Glomerular visceral epithelial cell (primary cell): ENCODE measurements around the gene SLC11A2.

Experiments
- DNase-seq: peaks from one replicate; pipeline ENCODE4 v3.0.0-alpha.2; 2016; ENCODE audit errors: extremely low spot score

Gene SLC11A2

DNA sequence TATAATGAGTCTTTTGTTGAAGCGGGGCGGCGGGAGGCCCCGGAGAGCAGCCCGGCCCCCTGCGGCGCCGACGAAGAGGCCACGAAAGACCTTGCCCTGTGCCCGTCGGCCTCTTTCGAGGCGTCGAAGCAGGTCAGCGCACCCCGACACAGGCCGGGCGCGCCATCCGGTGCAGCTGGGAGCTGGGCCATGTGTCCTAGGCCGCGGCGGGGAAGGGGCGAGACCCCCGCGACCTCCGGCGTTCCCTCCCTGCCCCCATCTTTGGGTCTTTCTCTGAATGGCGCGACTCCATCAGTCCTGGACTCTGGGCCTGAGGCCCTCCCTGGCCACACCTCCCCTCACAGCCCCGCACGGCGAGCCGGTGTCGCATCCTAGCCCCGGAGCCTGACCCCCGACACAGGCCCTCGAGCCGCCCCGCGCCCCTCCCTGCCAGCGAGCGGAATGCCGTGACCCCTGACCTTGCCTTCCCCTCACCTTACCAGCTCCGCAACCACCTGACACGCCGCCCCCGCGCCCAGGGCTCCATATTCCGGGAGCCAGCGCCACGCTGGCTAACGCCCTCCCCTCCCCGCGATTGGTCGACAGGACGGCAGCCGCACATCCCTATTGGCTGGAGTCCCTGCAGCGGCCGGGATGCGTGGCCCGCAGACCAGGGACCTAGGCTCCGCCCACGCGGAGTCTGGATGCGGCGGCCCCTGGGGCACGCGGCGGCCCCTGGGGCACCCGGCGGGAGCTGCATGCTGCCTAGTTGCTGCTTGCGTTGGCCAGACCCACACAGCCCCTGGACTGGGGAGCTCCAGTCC is at the start of gene SLC11A2:
Gene SLC11A2, minus strand, starts transcription at position 549 of the 803 bp plus-strand sequence. CDS start 15,656 bp downstream, outside the sequence.
- peak; percentile 92 for DNase-seq

DNA sequence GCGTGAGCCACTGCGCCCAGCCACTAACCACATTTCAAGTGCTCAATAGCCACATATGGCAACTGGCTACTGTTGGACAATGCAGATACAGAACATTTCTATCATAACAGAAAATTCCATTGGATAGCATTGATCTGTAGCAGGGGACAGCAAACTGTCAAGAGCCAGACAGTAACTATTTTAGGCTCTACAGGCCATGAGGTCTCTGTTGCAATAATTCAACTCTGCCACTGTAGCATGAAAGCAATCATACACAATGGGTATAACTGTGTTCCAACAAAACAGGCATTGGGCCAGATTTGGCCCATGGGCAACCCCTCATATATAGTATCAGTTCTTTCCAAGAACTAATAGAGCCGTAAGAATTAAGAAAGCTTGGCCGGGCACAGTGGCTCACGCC is 49.2 kb upstream of the SLC11A2 start:
- DNase-seq: no peak

DNA sequence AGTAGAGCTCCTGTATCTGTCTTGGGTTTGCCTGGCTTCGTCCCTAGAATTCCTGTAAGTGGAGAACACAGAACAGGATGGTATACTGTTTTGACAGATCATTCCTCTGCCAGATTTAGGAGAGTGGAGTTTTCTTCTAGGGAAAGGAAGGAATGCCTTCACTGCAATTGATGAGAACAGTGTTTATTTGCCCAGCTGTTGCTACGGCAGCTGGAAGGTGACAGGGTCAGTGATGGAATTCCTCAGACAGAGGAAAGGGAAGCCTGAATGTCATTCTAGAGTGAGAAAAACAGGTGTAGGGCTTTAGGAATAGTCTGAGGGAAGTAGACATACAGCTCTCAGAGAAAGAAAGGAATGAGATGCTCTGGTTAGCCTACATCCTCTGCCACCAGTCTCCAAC is 45.5 kb upstream of the SLC11A2 start:
- no peak for DNase-seq

DNA sequence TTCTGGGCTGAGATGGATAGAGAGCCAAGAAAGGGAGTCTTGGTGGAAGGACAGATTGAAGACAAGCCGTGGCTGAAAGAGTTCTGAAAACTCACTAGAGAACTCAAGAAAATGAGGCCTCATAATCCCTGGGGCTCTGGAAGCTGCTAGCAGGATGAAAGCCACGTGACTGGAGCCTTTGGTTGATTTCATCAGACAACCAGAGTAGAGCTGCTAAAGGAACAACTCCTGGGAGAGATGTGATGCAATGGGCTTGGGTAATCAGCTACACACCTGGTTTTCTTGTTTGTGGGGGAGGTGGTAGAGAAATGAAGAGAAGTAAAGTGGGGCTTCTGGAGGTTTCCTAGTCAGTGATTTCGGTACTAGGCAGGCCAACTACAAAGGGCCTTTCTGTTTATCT is 43.8 kb upstream of the SLC11A2 start:
- no peak for DNase-seq

DNA sequence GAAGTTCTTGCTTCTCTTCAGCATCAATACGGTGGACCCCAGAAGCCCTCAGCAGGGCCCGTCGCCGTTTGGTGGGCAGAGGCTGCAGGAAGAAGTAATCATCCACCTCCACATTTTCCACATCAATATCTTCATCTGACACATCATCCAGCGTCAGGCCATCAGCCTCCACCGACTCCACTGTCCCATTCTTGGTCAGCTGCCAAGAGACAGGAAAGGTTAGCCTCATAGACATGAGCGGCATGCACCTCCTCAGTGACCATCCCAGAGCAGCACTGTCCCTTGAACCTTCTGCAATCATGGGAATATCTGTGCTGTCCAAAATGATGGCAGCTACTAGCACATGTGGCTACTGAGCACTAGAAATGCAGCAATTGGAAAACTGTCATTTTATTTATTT is 41.6 kb upstream of the SLC11A2 start:
- no peak for DNase-seq

DNA sequence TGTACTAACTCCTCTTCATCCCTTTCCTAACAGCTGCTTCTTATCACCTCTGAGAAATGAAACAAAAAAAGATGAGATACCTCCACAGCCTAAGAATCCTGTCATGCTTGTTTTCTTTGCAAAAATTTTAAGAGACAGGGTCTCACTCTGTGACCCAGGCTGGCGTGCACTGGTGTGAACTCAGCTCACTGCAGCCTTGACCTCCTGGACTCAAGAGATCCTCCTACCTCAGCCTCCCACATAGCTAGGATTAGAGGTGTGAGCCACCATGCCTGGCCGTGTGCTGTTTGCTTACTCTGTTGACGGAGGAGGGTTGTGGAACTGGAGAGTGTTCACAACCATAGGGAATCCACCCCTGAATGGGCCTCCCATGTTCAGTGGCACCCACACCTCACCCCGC is 41.0 kb upstream of the SLC11A2 start:
- no peak for DNase-seq

DNA sequence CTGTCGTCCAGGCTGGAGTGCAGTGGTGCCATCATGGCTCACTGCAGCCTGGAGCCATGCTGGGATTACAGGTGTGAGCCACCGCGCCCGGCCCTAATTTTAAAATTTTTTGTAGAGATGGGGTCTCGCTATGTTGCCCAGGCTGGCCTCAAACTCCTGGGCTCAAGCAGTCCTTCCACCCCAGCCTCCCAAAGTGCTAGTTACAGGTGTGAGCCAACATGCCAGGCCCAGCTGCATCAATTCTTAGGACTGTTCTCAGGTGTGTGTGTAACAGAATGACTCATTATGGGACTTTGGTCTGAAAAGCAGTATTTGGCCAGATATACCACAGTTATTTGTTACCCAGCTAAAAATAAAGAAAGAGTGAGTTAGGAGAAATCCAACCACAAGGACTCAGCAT is 39.3 kb upstream of the SLC11A2 start:
- DNase-seq: no peak

DNA sequence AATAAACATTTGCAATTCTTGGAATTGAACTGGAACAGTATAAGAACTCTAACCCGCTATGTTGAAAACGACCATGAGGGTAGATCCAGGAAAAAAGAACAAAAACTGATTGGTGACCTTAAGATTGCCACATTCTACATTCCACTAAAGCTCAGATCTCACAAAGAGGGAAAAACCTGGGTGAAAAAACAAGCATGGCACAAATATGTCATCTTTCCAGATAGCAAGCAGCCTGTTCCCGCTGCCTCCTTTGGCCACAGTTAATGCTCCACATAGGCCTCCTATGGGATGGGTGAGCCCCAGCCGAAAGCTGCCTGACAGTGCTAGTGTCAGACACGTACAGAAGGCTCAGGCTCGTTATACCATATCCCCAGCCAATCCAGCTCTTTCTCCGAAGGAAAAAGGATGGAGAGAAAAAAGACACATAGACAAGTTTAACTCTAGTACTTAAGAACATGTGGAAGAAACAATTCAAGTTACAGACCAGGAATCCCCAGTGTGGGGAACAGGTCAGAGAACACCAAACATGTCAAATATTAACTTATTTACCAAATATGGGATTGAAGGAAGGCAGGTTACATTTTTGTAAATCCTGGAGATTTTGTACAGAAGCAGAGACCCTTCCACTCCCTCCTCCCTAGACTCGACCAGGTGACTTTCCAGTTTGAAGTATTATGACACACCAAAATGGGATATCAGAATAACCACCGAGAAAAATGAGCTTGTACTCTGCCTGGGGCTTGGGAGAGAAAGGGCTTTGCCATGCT is 36.6 kb upstream of the SLC11A2 start:
- no peak for DNase-seq

DNA sequence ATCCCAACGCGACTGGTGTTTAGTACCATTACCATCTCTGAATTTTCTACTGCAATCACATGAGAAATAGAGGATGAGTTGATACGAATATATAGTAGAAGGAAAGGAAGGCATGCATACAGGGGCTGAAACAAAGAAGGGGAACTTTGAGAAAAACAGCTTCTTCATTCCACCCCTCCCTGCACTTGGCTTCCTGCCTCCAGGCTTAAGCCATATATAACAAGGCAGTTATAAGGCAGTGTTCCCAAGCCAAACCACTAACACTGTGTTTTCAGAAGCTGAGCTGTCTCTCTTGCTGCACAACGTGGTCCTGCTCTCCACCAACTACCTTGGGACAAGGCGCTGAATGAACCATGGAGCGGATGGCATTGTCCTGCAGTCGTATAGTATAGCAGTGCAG is 32.9 kb upstream of the SLC11A2 start:
- DNase-seq: no peak

DNA sequence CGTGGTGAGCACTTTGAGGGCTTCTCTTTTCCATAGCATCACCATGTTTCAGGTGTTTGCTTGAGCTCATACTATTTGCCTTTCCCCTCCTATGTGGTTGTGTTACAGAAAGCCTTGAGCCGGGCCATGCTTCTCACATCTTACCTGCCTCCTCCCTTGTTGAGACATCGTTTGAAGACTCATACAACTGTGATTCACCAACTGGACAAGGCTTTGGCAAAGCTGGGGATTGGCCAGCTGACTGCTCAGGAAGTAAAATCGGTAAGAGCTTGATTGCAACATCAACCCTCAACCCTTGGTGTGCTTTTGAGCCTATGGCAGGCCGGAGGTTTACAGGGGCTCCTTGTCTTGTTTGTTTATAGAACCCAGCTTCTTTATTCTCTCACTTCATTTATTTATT is 30.1 kb upstream of the SLC11A2 start:
- DNase-seq: no peak

DNA sequence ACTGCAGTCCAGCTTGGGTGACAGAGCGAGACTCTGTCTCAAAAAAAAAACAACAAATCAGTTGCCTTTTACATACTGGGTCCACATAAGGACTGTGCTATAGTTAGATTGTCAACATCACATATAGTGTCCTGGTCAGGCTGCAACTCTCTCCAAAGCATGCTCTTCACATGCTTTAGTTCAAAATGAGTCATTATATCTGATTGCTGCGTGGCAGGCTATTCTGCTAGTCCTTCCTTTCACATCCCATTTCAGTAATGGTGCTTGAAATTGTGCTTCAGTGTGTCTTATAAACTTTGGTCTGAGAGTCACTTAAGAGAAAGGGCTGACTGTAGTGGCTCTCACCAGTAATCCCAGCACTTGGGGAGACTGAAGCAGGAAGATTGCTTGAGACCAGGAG is 28.9 kb upstream of the SLC11A2 start:
- no peak for DNase-seq

DNA sequence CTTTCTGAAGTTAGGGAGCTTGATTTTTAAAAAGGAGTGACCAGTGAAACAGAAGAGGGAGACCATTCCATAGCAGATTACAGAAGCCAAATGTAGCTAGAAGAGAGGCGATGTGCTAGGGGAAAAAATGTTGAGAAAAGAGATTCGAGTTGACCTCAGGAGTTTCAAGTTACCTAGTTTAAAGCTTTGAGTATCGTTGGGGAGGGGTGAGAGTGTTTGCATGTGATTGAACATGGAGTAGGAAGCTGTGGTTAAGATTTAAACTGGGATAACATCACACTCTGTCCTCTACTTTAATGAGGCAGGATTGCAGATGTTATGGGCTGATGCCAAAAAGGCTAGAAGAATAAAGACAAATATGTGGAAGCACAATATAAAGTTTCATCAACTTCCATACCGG is 25.6 kb upstream of the SLC11A2 start:
- DNase-seq: no peak

DNA sequence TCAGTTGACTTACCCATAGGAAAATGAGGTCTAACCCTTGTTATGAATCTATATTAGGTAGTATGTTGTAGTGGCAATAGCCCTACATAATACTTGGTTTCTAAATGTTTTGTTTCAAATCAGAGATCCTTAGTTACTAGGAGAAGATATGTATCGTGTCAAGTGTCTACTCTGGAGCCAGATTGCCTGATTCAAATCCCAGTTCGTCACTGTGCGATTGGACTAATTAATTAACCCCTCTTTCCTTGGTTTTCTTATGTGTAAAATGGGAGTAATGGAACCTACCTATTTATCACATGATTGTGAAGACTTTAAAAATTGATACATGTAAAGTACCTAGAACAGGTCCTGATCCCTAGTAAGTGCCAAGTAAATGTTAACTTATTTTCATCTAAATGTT is 23.3 kb upstream of the SLC11A2 start:
- DNase-seq: no peak

DNA sequence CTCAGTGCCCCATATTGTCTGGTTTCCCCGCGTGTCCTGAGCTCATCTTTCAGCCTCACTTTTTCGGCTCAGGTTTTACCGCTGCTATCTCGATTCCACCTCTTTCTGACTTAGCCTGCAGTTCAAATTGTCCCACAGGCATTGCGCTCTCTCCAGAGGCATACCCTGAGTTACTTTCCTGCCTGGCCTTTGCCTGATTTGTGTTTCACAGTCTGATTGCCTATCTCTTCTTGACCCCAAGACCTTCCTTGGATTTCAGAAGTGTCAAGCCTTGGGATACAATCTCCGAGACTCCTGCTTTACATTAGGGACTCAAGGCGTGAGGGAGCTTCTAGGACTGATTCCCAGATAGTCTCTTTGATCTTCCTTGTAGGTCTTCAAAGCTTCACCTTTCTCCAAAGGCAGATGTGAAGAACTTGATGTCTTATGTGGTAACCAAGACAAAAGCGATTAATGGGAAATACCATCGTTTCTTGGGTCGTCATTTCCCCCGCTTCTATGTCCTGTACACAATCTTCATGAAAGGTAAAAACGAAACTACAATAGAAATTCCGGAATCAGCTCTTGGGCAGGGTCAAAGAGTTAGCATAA is 22.6 kb upstream of the SLC11A2 start:
- no peak for DNase-seq

DNA sequence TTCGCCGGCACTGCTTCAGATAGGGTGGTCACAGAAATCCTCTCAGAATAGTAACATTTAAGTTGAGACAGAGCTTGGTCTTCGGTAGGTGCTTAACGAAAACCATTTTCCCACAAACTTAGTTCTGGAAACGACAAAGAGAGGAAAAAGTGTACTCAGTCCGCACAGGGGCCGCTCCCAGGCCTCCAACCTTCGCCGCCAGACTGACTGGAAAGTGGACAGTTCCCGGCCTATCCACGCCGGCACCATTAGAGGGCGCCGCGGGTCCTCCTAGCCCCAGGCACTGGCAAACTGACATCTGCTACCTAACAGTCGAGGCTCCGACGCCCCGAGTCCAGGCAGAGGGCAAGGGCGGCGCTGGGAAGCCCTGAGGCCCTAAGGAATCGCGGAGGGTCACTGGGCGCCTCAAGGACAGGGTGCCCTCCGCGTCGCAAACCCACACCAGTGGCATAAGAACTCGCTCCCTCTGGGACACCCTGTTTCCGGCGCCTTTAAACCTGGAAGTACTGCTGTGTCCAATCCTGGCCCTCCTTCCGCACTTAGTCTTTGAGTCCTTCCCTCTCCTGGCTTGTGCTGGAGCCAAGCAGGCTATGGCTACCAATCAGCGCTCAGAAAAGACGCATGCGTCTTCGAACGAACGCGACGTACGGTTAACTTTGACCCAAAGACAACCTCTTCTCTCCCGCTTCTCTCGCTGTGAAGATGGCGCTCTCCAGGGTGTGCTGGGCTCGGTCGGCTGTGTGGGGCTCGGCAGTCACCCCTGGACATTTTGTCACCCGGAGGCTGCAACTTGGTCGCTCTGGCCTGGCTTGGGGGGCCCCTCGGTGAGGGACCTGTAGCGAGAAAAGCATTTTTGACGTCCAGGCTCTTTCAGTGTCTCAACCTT is 21.7 kb upstream of the SLC11A2 start, which contains the start of gene LETMD1:
Gene LETMD1, plus strand, starts transcription at position 673 of the 886 bp plus-strand sequence. Its CDS starts 30 bp downstream, at position 703.
- peak; percentile 95 for DNase-seq

DNA sequence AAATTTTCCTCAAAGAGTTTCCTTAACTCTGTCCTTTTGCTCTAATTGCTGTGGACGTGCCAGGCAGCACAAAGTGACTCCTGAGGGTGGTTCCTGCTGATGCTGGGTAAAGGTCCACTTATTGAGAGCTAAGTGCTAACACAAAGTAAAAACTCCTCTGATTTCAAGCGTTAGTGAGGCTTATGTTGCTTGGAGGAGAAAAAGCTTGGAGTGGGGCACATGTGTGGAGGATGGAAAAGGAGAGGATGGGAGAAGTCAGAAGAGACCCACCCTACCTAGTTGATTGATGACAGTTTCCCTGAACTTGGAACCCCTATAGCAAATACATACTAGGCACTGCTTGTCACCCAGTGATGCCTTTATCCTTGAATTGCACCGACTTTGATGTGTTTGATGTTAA is 10.1 kb upstream of the SLC11A2 start:
- no peak for DNase-seq

DNA sequence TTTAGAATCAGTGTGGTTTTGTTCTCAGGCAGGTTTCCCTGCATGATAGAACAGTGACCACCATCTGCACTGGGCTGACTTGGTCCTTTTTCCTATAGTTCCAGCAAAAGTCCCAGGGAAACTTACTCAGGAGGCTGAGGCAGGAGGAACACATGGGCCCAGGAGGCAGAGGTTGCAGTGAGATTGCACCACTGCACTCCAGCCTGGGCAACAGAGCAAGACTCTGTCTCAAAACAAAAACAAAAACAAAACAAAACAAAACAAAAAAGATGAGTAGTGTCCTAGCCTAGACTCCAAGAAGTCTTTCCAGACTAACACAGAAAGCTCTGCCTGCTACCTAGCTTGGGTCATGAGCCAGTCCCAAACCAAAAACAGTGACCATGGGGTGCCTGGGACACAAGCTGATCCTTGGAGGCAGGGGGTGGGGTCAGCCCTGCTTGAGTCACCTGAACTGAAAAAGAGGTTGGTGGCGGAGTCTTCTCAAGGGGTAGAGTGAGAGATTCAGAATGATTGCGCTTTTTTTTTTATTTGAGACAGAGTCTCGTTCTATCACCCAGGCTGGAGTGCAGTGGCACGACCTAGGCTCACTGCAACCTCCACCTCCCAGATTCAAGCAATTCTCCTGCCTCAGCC is 7.4 kb upstream of the SLC11A2 start:
- no peak for DNase-seq

DNA sequence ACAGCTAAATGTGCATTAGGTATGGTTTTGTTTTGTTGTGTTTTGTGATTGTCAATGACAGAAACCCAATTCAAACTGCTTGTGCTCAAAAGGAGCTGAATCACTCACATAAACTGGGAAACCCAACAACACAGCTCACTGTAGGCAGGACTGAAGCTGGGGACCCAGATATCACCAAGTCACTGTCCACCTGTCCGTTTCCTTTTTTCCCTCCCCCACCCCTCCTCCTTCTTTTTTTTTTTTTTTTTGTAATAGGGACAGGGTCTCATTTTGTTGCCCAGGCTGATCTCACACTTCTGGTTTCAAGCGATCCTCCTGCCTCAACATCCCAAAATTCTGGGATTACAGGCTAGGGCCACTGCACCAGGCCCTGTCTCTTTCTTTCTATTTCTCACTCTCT is 6.9 kb upstream of the SLC11A2 start:
- no peak for DNase-seq

DNA sequence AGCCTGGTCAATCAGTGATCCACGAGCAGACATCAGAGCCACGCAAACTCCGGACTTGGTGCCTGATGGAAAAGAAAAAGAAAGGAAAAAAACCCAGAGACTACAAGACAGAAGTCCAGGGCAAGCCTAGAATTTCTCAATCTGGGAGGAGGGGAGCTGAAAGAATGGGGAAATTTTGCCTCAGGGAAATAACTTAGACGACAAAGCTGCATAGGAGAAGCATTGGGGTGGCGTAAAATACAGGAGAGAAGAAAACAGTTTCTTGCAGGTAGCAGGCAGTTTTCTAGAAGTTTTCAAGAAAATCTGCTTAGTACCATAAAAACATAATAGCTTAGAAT is 2.6 kb upstream of the SLC11A2 start:
- DNase-seq: no peak

DNA sequence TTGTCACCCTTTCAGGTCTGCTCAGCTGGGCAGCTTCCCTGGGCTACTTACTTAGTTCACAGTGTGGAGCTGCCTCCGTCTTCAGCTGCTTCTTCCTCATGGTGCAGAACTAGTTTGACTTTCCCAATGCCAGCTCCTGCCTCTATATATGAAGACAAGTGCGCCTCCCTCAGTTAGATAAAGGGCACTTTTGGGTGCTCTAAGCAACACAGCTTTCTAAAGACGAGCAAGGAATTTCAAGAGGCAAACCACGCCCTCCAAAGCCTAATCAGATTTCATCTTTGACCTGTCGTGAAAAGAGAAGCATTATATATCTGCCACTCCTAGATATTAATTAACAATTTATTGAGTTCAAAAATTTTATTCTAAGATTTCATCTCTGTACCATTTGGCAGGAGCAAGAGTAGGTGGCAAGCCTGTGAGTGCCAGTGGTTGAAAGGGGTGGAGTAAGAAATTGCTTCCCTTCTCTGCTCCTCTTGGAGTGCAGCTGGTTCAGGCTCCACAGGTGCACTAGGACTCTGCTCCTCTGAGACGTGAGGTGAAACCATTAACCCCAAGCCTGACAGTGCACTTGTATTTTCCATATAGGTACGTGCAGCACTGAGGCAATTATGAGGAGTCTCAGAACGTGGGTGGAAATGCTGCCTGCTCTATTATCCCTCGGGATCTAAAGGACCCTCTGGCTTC is 2.1 kb upstream of the SLC11A2 start:
- DNase-seq: peak; percentile 38

DNA sequence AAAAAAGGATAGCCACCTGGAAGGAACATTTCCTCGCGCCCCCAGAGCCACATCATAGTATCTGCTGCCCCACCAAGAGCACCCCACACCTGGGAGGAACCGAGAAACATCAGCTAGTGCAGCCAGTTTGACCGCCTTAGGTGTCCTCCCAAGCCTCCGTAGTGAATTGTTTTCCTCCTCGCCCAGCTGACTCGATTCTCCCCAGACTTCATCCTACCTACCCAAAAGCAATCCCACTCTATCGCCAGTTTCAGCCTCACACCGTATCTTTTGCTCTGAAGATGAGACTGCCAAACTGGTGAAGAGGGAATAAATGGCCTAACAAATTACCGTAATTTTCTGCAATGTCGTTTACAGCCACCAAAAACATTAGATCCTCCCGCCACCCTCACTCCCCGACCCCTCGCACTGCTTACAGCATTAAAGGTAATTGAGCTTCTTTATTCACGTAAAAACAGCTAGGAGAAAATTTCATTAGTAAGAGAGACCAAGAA is 1.2 kb upstream of the SLC11A2 start:
- no peak for DNase-seq
